ENCODE results near the gene DAPK1. TPM values are rescaled to one million over a fixed set of nuclear protein-coding genes. Genes with fewer than 3 reads are reported as not detected.

Gene DAPK1
- total and polyA plus RNA-seq, 2 donors (not counting 3 experiments of a cell fraction or from before 2014, with no cell fraction given) = 58.9 to 119 TPM

DNA sequence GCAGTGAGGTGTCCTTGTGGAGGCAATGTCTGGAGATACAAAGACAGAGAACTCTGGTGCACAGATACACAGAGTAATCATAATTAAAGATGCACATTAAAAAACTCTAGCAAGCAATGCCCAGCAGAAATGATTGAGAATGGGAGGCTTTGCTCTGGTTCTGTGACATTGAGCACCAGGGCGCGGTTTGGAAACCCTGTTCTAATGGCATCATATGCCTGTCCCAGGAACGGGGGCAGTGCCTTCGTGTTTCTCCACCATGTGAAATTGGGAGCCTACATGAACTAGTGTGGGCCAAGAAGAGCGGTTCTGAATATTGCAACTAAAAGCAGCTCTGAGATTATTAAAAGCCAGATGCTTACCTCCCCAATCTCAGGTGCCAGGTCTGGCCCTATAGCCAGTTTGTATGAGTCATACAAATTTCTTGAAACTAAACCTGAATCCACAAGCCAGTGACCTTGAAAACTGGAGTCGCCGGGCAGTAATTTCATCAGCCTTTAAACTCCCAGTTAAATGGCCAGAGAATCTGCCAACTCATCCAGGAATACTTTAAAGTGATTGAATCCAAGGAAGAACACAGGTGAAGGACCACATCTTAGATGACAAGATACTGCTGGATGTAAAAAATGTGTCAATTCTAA, 206.1 kb downstream of the DAPK1 start:
- H3K27me3 ChIP-seq (ENCODE audit: control insufficient read depth in 2 of 2, insufficient read depth in 2 of 2, low read length in 2 of 2) = no peaks in the 10 kb centered on the region
- no peaks in the 10 kb centered on the region for H3K9me1 ChIP-seq (replicated peaks; ENCODE audit: control insufficient read depth, extremely low read depth, insufficient read depth, low read length)
- BruUV-seq (replicated peaks) = no TSS peak
- FAIRE-seq (no peak), DNase-seq (ENCODE audit: low read depth, low spot score) (no peak)
- dilution Hi-C loops (cut with MboI; ENCODE audit: extremely low pct_ligation_motif_present, low sequenced_read_pairs) = no loop called here
- ChIA-PET CTCF (no interaction called here), POLR2A (no interaction called here)
- no peak overlapping the region for H3K4me3 ChIP-seq (replicated peaks in 1 of 3; ENCODE audit: insufficient read depth in 1 of 3, low read depth in 1 of 3, low read length in 3 of 3)
- H4K20me1 ChIP-seq (replicated peaks; ENCODE audit: control insufficient read depth, extremely low read depth, insufficient read depth, low read length) = no peaks in the 10 kb centered on the region
- TF ChIP-seq, protein P1, sequence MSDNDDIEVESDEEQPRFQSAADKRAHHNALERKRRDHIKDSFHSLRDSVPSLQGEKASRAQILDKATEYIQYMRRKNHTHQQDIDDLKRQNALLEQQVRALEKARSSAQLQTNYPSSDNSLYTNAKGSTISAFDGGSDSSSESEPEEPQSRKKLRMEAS (IDR thresholded peaks at IDR 0.05; ENCODE audit: insufficient read depth, insufficient read length) = no peak
- TF ChIP-seq JUN (IDR thresholded peaks at IDR 0.05; ENCODE audit: borderline replicate concordance, insufficient read depth, insufficient read length, low read depth) = no peak
- TF ChIP-seq GATA2 (IDR thresholded peaks at IDR 0.05; ENCODE audit: insufficient read depth, insufficient read length, low read depth, low read length) = no peak
- no peak for TF ChIP-seq POLR2A (IDR thresholded peaks at IDR 0.05; ENCODE audit: low read depth, low read length)
- TF ChIP-seq MYC (IDR thresholded peaks at IDR 0.05; ENCODE audit: low read depth, low read length) = no peak
- no peak for TF ChIP-seq POLR2AphosphoS5 (IDR thresholded peaks at IDR 0.05; ENCODE audit: insufficient read depth, low read depth, low read length)
- TF ChIP-seq, protein P2, sequence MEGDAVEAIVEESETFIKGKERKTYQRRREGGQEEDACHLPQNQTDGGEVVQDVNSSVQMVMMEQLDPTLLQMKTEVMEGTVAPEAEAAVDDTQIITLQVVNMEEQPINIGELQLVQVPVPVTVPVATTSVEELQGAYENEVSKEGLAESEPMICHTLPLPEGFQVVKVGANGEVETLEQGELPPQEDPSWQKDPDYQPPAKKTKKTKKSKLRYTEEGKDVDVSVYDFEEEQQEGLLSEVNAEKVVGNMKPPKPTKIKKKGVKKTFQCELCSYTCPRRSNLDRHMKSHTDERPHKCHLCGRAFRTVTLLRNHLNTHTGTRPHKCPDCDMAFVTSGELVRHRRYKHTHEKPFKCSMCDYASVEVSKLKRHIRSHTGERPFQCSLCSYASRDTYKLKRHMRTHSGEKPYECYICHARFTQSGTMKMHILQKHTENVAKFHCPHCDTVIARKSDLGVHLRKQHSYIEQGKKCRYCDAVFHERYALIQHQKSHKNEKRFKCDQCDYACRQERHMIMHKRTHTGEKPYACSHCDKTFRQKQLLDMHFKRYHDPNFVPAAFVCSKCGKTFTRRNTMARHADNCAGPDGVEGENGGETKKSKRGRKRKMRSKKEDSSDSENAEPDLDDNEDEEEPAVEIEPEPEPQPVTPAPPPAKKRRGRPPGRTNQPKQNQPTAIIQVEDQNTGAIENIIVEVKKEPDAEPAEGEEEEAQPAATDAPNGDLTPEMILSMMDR (IDR thresholded peaks at IDR 0.05; ENCODE audit: extremely low read depth in 1 of 2, insufficient read depth in 1 of 2, low read depth in 1 of 2, low read length in 2 of 2) = no peak
- TF ChIP-seq FOS (IDR thresholded peaks at IDR 0.05; ENCODE audit: borderline replicate concordance, insufficient read depth, low read length) = no peak
- TF ChIP-seq EZH2 (IDR thresholded peaks at IDR 0.05; ENCODE audit: borderline replicate concordance, low read depth, low read length, severe bottlenecking) = no peak
- intact Hi-C loops (cut with micrococcal nuclease) = no loop called here
- no peak overlapping the region for H3K9ac ChIP-seq (replicated peaks; ENCODE audit: extremely low read depth, insufficient read depth, low read length)
- no peaks in the 10 kb centered on the region for H3K4me1 ChIP-seq (ENCODE audit: control insufficient read depth, extremely low read depth, insufficient read depth, low read length)
- no peak overlapping the region for H3K27ac ChIP-seq (ENCODE audit: insufficient read depth, low read depth, low read length)
- no peak overlapping the region for H2AFZ ChIP-seq (ENCODE audit: low read depth, low read length)
- H3K79me2 ChIP-seq (ENCODE audit: control insufficient read depth, insufficient read depth, low read length) = no peaks in the 10 kb centered on the region
- H3K9me3 ChIP-seq (replicated peaks; ENCODE audit: control insufficient read depth, insufficient read depth, low read length) = no peaks in the 10 kb centered on the region
- H3K36me3 ChIP-seq (ENCODE audit: control insufficient read depth in 2 of 2, extremely low read depth in 1 of 2, insufficient read depth in 2 of 2, low read length in 2 of 2) = peaks cover 9 to 42% of the 10 kb centered on the region in 2 experiments
- H3K4me2 ChIP-seq (ENCODE audit: insufficient read depth, low read length) = no peak overlapping the region
